Measurements from ENCODE around the gene FCRLB.

DNA sequence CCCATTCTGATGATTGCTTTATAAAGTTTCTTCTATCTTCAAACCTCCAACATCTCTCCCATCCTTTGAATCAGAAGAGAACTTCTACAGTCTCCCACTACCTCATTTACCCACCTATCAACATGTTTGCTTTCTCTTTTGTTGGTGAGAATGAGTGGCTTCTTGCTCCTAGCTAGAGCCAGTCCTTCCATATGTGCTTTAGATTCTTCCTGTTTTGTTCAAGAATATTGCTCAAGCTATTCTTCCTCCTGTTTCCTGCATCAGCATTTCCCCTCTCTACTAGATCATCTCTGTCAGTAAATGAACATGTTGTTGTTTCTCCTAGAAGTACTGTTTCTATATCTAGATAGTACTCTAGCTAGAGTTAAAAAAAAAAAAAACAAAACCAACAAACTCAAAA, 51.1 kb downstream of the FCRLB start:
- TF ChIP-seq, protein P1, sequence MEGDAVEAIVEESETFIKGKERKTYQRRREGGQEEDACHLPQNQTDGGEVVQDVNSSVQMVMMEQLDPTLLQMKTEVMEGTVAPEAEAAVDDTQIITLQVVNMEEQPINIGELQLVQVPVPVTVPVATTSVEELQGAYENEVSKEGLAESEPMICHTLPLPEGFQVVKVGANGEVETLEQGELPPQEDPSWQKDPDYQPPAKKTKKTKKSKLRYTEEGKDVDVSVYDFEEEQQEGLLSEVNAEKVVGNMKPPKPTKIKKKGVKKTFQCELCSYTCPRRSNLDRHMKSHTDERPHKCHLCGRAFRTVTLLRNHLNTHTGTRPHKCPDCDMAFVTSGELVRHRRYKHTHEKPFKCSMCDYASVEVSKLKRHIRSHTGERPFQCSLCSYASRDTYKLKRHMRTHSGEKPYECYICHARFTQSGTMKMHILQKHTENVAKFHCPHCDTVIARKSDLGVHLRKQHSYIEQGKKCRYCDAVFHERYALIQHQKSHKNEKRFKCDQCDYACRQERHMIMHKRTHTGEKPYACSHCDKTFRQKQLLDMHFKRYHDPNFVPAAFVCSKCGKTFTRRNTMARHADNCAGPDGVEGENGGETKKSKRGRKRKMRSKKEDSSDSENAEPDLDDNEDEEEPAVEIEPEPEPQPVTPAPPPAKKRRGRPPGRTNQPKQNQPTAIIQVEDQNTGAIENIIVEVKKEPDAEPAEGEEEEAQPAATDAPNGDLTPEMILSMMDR (IDR thresholded peaks at IDR 0.05): no peak
- no peak for TF ChIP-seq EZH2 (IDR thresholded peaks at IDR 0.05; ENCODE audit: borderline replicate concordance, insufficient read depth, low read depth, low read length, poor library complexity, severe bottlenecking)

Measured in B cell (primary cell).